HG03432 (cell line): ENCODE results near the gene INTS3.
"Not testable (repeated sequence)": the region's sequence is repeated elsewhere in the genome, so short reads cannot be mapped to it uniquely, and the experiment has no call there.

Experiments used
- ATAC-seq: cut with Tn5 transposase; IDR thresholded peaks from one replicate; pipeline ENCODE4 v1.9.1; 2021; ENCODE audit warnings: mild to moderate bottlenecking, moderate library complexity; ENCODE audit not compliant: unreplicated experiment

INTS3 gene

GRCh38 chr1:153698923-153699714 lies 28.7 kb upstream of the INTS3 start:
- ATAC-seq, result no peak

- ATAC-seq, result no peak
These were observed 28.1 kb upstream of the INTS3 start for GRCh38 chr1:153699768-153700167.

GRCh38 chr1:153705484-153705883 lies 22.4 kb upstream of the INTS3 start:
- ATAC-seq, result no peak

- ATAC-seq, result no peak
These were observed 16.8 kb upstream of the INTS3 start for GRCh38 chr1:153711026-153711425.

GRCh38 chr1:153716211-153716610 lies 11.6 kb upstream of the INTS3 start:
- ATAC-seq, result not testable (repeated sequence)

GRCh38 chr1:153717330-153717729 lies 10.5 kb upstream of the INTS3 start:
- ATAC-seq, result no peak

- ATAC-seq, result no peak
These were observed 4.2 kb upstream of the INTS3 start for GRCh38 chr1:153723687-153724086.

GRCh38 chr1:153724634-153725033 lies 3.2 kb upstream of the INTS3 start:
- not testable (repeated sequence) for ATAC-seq

GRCh38 chr1:153728305-153729066 lies 636 bp downstream of the INTS3 start:
- ATAC-seq, result no peak

GRCh38 chr1:153730468-153730988 lies 2.7 kb downstream of the INTS3 start:
- ATAC-seq, result no peak

GRCh38 chr1:153733970-153734369 lies 6.1 kb downstream of the INTS3 start:
- no peak for ATAC-seq

- ATAC-seq, result peak; percentile 45
These were observed 6.7 kb downstream of the INTS3 start for GRCh38 chr1:153734396-153735089.

GRCh38 chr1:153735090-153735420 lies 7.2 kb downstream of the INTS3 start:
- ATAC-seq, result no peak

GRCh38 chr1:153741986-153742385 lies 14.1 kb downstream of the INTS3 start:
- ATAC-seq, result no peak

GRCh38 chr1:153742411-153743142 lies 14.7 kb downstream of the INTS3 start:
- peak; percentile 79 for ATAC-seq

GRCh38 chr1:153745417-153745816 lies 17.6 kb downstream of the INTS3 start:
- ATAC-seq, result no peak

- no peak for ATAC-seq
These were observed 18.3 kb downstream of the INTS3 start for GRCh38 chr1:153746174-153746573.

- no peak for ATAC-seq
These were observed 21.1 kb downstream of the INTS3 start for GRCh38 chr1:153748903-153749302.

- ATAC-seq, result peak; percentile 59
These were observed 21.7 kb downstream of the INTS3 start for GRCh38 chr1:153749408-153750005.
